MM.1S (cell line): Measurements from ENCODE around the gene DEXI.
"Not testable (repeated sequence)": the region's sequence is repeated elsewhere in the genome, so short reads cannot be mapped to it uniquely, and the experiment has no call there.

Experiments used
- DNase-seq: peaks from one replicate; pipeline ENCODE4 v3.0.0-alpha.2; 2015
- H2AFZ ChIP-seq: fragments of 300-600 bp; sonication (generic); 2 replicates; pipeline ENCODE4 v1.6.0; 2016; ENCODE audit warnings: antibody characterized with exemption, low read length
- H3F3A ChIP-seq: fragments of 300-600 bp; sonication (generic); 2 replicates; pipeline ENCODE4 v1.6.1; 2016; ENCODE audit warnings: mild to moderate bottlenecking, antibody characterized with exemption, low read length, moderate library complexity, mixed read lengths; ENCODE audit not compliant: insufficient read depth
- H3K27ac ChIP-seq: fragments of 300-600 bp; sonication (generic); 2 replicates; pipeline ENCODE4 v1.5.1; 2016; ENCODE audit warnings: mild to moderate bottlenecking, low read length
- H3K27me3 ChIP-seq: fragments of 300-600 bp; sonication (generic); replicated peaks from 2 replicates; pipeline ENCODE4 v1.6.0; 2016; ENCODE audit warnings: low read length; ENCODE audit not compliant: insufficient read depth
- H3K36me3 ChIP-seq: fragments of 300-600 bp; sonication (generic); replicated peaks from 2 replicates; pipeline ENCODE4 v1.6.1; 2016; ENCODE audit warnings: mild to moderate bottlenecking, low read length, mixed read lengths; ENCODE audit not compliant: insufficient read depth
- H3K4me1 ChIP-seq: fragments of 300-600 bp; sonication (generic); 2 replicates; pipeline ENCODE4 v1.6.1; 2016; ENCODE audit warnings: low read length, mixed read lengths
- H3K4me2 ChIP-seq: fragments of 300-600 bp; sonication (generic); 2 replicates; pipeline ENCODE4 v1.6.0; 2016; ENCODE audit warnings: low read depth, low read length
- H3K4me3 ChIP-seq: fragments of 300-600 bp; sonication (generic); 2 replicates; pipeline ENCODE4 v1.5.1; 2016; ENCODE audit warnings: low read length, mixed read lengths
- H3K79me2 ChIP-seq: fragments of 300-600 bp; sonication (generic); 2 replicates; pipeline ENCODE4 v1.6.1; 2016; ENCODE audit warnings: mixed run types, low read length, mixed read lengths
- H3K9ac ChIP-seq: fragments of 300-600 bp; sonication (generic); 2 replicates; pipeline ENCODE4 v1.6.1; 2016; ENCODE audit warnings: low read length, mixed read lengths
- H3K9me2 ChIP-seq: fragments of 300-600 bp; sonication (generic); replicated peaks from 2 replicates; pipeline ENCODE4 v1.6.1; 2016; ENCODE audit warnings: mild to moderate bottlenecking, low read length, mixed read lengths; ENCODE audit not compliant: insufficient read depth
- H3K9me3 ChIP-seq: fragments of 300-600 bp; sonication (generic); replicated peaks from 2 replicates; pipeline ENCODE4 v1.6.1; 2016; ENCODE audit warnings: mild to moderate bottlenecking, low read length, mixed read lengths; ENCODE audit not compliant: insufficient read depth
- H4K20me1 ChIP-seq: fragments of 300-600 bp; sonication (generic); 2 replicates; pipeline ENCODE4 v1.6.1; 2016; ENCODE audit warnings: mild to moderate bottlenecking, low read length, moderate library complexity, mixed read lengths; ENCODE audit not compliant: insufficient read depth
- EZH2 ChIP-seq: fragments of 300-600 bp; sonication (generic); optimal IDR thresholded peaks from 2 replicates; pipeline ENCODE3; 2017; ENCODE audit warnings: low read depth, mild to moderate bottlenecking, antibody characterized with exemption, low read length, mixed read lengths
- EZH2phosphoT487 ChIP-seq: fragments of 300-600 bp; sonication (generic); IDR thresholded peaks from 2 replicates; pipeline ENCODE4 v1.6.1; 2018; ENCODE audit warnings: antibody characterized with exemption, low read length
- TF ChIP-seq, protein P1 (sequence below): fragments of 300-600 bp; sonication (generic); IDR thresholded peaks from 2 replicates; pipeline ENCODE4 v1.5.1; 2016; ENCODE audit warnings: antibody characterized with exemption, low read length, mixed read lengths

Gene DEXI

DNA sequence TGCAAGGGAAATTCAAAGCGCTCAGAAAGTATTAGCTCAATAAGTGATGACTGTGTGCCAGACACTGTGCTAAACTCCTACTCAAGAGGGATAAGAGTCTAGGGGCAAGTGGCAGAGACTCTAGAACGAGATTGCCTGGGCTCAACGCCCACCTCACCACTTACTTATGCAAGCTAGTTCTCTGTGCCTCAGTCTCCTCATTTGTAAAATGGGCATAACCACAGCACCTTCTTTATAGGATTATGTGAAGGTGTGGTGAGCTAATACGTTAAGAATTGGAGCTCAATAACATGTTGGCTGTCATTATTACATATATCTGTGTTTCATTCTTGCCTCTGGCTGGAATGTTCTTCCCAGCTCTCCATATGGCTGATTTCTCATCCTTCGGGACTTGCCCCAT lies 15.4 kb downstream of the DEXI start:
- Histone ChIP-seq H3K79me2 (0 out of 2 replicates have a peak, but pooled peaks cover 2% of the 10 kb centered on the region), H3K36me3 (no peaks in the 10 kb centered on the region), H3K27me3 (no peaks in the 10 kb centered on the region), H3K4me3 (no peak overlapping the region), H4K20me1 (0 out of 2 replicates have a peak, but pooled peaks cover 3% of the 10 kb centered on the region), H3K9me2 (no peaks in the 10 kb centered on the region), H3K9ac (no peak overlapping the region), H2AFZ (no peak overlapping the region), H3K4me2 (no peak overlapping the region), H3K27ac (no peak overlapping the region), H3K9me3 (no peaks in the 10 kb centered on the region), H3K4me1 (no peaks in the 10 kb centered on the region), H3F3A (no peaks in the 10 kb centered on the region)
- TF ChIP-seq EZH2 (no peak), EZH2phosphoT487 (no peak)
- TF ChIP-seq, protein P1, sequence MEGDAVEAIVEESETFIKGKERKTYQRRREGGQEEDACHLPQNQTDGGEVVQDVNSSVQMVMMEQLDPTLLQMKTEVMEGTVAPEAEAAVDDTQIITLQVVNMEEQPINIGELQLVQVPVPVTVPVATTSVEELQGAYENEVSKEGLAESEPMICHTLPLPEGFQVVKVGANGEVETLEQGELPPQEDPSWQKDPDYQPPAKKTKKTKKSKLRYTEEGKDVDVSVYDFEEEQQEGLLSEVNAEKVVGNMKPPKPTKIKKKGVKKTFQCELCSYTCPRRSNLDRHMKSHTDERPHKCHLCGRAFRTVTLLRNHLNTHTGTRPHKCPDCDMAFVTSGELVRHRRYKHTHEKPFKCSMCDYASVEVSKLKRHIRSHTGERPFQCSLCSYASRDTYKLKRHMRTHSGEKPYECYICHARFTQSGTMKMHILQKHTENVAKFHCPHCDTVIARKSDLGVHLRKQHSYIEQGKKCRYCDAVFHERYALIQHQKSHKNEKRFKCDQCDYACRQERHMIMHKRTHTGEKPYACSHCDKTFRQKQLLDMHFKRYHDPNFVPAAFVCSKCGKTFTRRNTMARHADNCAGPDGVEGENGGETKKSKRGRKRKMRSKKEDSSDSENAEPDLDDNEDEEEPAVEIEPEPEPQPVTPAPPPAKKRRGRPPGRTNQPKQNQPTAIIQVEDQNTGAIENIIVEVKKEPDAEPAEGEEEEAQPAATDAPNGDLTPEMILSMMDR: no peak
- no peak for DNase-seq

DNA sequence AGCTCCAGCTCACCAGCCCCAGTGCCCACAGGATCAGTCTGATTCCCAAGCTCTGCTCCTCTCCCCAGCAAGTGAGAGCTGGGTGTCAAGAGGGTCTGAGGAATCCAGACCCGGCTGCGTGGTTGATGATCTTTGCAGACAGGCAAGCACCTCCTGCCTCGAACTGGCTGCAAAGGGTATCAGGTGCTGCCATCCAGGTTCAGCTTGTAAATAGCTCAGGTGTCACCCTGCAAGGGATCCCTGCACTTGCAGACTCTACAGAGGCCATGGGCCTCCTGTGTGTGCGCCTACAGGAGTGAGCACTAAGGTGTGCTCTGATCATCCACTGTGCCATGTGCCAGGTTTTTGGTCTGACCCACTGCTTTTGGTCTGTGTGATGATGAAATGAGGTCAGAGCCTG lies 16.2 kb downstream of the DEXI start:
- H3K4me1 ChIP-seq: no peaks in the 10 kb centered on the region

DNA sequence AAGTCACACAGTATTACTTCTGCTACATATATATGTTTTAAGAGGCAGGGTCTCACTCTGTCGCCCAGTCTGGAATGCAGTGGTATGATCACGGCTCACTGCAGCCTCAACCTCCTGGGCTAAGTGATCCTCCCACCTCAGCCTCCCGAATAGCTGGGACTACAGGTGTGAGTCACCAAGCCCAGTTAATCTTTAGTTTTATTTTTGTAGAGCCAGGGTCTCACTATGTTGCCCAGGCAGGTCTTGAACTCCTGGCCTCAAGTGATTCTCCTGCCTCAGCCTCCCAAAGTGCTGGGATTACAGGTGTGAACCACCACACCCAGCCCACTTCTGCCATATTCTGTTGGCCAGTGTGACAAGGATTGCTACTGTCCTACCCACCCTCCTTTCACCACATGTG lies 17.0 kb downstream of the DEXI start:
- not testable (repeated sequence) for H3K9me3 ChIP-seq, H3K27me3 ChIP-seq, H2AFZ ChIP-seq, H3K9ac ChIP-seq, H3K36me3 ChIP-seq, H3K27ac ChIP-seq, H3K4me2 ChIP-seq, H3K9me2 ChIP-seq, H3K4me3 ChIP-seq, H3F3A ChIP-seq, H4K20me1 ChIP-seq, H3K4me1 ChIP-seq, DNase-seq, H3K79me2 ChIP-seq

More for the DNA sequence above, 16.2 kb downstream of the DEXI start:
- H4K20me1 ChIP-seq: 0 out of 2 replicates have a peak, but pooled peaks cover 3% of the 10 kb centered on the region
- no peaks in the 10 kb centered on the region for H3K79me2 ChIP-seq
- DNase-seq: no peak
- no peaks in the 10 kb centered on the region for H3K36me3 ChIP-seq
- H3F3A ChIP-seq: no peaks in the 10 kb centered on the region
- H3K4me2 ChIP-seq: no peak overlapping the region
- H3K9me3 ChIP-seq: no peaks in the 10 kb centered on the region
- no peaks in the 10 kb centered on the region for H3K9me2 ChIP-seq
- H2AFZ ChIP-seq: no peak overlapping the region
- no peaks in the 10 kb centered on the region for H3K27me3 ChIP-seq
- TF ChIP-seq, protein P1: no peak
- no peak for TF ChIP-seq EZH2phosphoT487
- TF ChIP-seq EZH2: no peak
- H3K4me3 ChIP-seq: no peak overlapping the region
- no peak overlapping the region for H3K27ac ChIP-seq
- no peak overlapping the region for H3K9ac ChIP-seq

DNA sequence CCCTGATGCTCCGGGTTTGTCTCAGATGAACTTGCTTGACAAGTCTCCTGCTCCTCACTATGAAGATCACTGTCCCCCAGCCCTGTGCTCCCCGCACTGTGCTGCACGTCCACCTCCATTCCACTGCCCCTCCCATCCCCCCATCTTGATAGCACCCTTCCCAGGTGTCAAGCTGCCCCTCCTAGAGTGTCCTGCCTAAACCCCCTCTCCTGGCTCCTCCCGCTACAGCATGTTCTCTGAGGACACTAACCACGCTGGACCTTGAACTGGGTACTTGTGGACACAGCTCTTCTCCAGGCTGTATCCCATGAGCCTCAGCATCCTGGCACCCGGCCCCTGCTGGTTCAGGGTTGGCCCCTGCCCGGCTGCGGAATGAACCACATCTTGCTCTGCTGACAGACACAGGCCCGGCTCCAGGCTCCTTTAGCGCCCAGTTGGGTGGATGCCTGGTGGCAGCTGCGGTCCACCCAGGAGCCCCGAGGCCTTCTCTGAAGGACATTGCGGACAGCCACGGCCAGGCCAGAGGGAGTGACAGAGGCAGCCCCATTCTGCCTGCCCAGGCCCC lies 18.5 kb downstream of the DEXI start:
- Histone ChIP-seq H3K36me3 (no peaks in the 10 kb centered on the region), H3F3A (no peaks in the 10 kb centered on the region), H3K79me2 (no peaks in the 10 kb centered on the region), H3K27ac (no peak overlapping the region), H3K9me3 (no peaks in the 10 kb centered on the region), H3K4me3 (no peak overlapping the region), H3K9ac (no peak overlapping the region), H3K27me3 (no peaks in the 10 kb centered on the region), H3K4me1 (no peaks in the 10 kb centered on the region), H4K20me1 (no peaks in the 10 kb centered on the region), H2AFZ (no peak overlapping the region), H3K4me2 (no peak overlapping the region), H3K9me2 (no peaks in the 10 kb centered on the region)
- no peak for DNase-seq
- TF ChIP-seq, protein P1: no peak
- TF ChIP-seq EZH2phosphoT487 (no peak), EZH2 (no peak)
